Transverse colon (tissue), 4 donors: ENCODE results near the gene OR6S1. TPM values are rescaled to one million over a fixed set of nuclear protein-coding genes. Genes with fewer than 3 reads are reported as not detected.
"Not testable (repeated sequence)": the region's sequence is repeated elsewhere in the genome, so short reads cannot be mapped to it uniquely, and the experiment has no call there.

Experiments
- DNase-seq: peaks from one replicate; pipeline ENCODE4 v3.0.0-alpha.2; 2019
- H3K27ac ChIP-seq, 4 donors: fragments of 200-600 bp; sonication (generic); 2 replicates each; pipeline ENCODE4 v1.5.1; 2016 to 2018; ENCODE audit warnings: inconsistent platforms in 4 of 4
- H3K27me3 ChIP-seq: fragments of 200-600 bp; sonication (generic); 2 replicates; pipeline ENCODE4 v1.5.1; 2017; ENCODE audit warnings: inconsistent platforms
- H3K36me3 ChIP-seq, 4 donors: fragments of 200-600 bp; sonication (generic); 2 replicates each; pipeline ENCODE4 v1.5.1; 2017 to 2019; ENCODE audit warnings: inconsistent platforms in 4 of 4
- H3K4me1 ChIP-seq, 4 donors: fragments of 200-600 bp; sonication (generic); 2 replicates each; pipeline ENCODE4 v1.5.1; 2017 to 2020; ENCODE audit warnings: inconsistent platforms in 4 of 4
- H3K4me3 ChIP-seq, 4 donors: fragments of 200-600 bp; sonication (generic); 1 replicate in 1 of 4; 2 replicates in 3 of 4; pipeline versions ENCODE4 v1.5.1 to v1.6.1; 2017 to 2019; ENCODE audit warnings: inconsistent platforms in 4 of 4
- H3K9me3 ChIP-seq, 2 donors: fragments of 200-600 bp; sonication (generic); 2 replicates each; pipeline ENCODE4 v1.5.1; 2017 to 2019; ENCODE audit warnings: inconsistent platforms in 2 of 2
- CTCF ChIP-seq, 5 experiments: fragments of 200-600 bp in 3 of 5; fragments of 450-650 bp in 2 of 5; sonication (generic) in 3 of 5; IDR thresholded peaks; 1 replicate in 2 of 5; 2 replicates in 3 of 5; pipeline ENCODE4 v1.5.1; 2016 to 2017; ENCODE audit warnings: antibody characterized with exemption in 5 of 5, inconsistent platforms in 3 of 5, mild to moderate bottlenecking in 2 of 5, moderate library complexity in 1 of 5
- EP300 ChIP-seq: sonication (generic); formaldehyde crosslinking; IDR thresholded peaks from one replicate; pipeline ENCODE4 v1.6.1; 2017; ENCODE audit warnings: antibody characterized with exemption, low read depth
- POLR2A ChIP-seq: fragments of 450-650 bp; IDR thresholded peaks from one replicate; pipeline ENCODE4 v1.6.1; 2016; ENCODE audit warnings: antibody characterized with exemption, mild to moderate bottlenecking, moderate library complexity
- POLR2AphosphoS5 ChIP-seq, 3 donors: sonication (generic); formaldehyde crosslinking; IDR thresholded peaks; one replicate each; pipeline ENCODE4 v1.6.1; 2016; ENCODE audit warnings: antibody characterized with exemption in 3 of 3
- WGBS, 2 donors: methylation state at CpG; one replicate each; pipeline ENCODE4 v1.1.5; 2018; ENCODE audit warnings: low coverage in 1 of 2; 5-methylcytosine and 5-hydroxymethylcytosine counted together
- in situ Hi-C, 4 donors: fragments of 200-750 bp; cut with MboI; loops; one replicate each; pipeline versions ENCODE4 v1.15.0 to v1.15.1; 2017; ENCODE audit warnings: low sequenced_read_pairs in 3 of 4, low pct_ligation_motif_present in 1 of 4, low pct_unique_long_range_greater_than_20kb in 1 of 4
- intact Hi-C: fragments of 100-400 bp; cut with DNase I; formaldehyde crosslinking; loops from one replicate; pipeline ENCODE4 v1.15.1; 2023; ENCODE audit warnings: low total_unique reads
- small RNA-seq, 4 donors: library from RNA; depleted of rRNA; stranded (forward); fragments of <200 nt; gene quantifications; one replicate each; pipeline ENCODE3, GENCODE V24; 2016
- total RNA-seq, 4 donors: library from RNA; depleted of rRNA; stranded (reverse); fragments of >200 nt; gene quantifications; one replicate each; pipeline ENCODE4 v1.1.0, GENCODE V29; 2016

The OR6S1 gene
- total RNA-seq, 4 donors from 2014 or later, result not detected

DNA sequence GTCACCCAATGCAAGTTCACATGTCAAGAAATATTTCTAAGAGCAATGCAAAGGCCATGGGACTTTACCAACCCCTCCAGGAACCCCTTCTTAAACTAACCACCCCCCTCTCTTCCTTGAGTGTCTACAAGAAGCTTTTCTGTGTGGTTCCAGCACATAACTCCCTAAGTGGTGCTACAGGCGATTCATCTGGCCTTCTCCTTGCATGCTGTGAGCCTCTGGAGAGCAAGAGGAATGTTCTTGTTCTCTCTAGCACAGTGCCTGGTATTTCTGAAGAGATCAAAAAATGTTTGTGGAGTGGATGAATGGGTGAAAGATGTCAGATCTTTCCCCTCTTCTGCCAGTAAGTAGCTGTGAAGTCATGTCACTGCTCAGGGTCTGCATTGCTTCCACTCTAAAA is 44.4 kb downstream of the OR6S1 start:
- no peaks in the 10 kb centered on the region for H3K9me3 ChIP-seq
- H3K27ac ChIP-seq, result no peak overlapping the region
- intact Hi-C loops, result no loop called here
- no peaks in the 10 kb centered on the region for H3K36me3 ChIP-seq
- in situ Hi-C loops, result loop anchor here in 2 of 4 donors (10.0 kb wide), 2 partner anchors 52 to 72 kb away; no protein-coding TSS in a partner anchor
- TF ChIP-seq POLR2A (no peak), EP300 (no peak), POLR2AphosphoS5 (IDR thresholded peaks at IDR 0.05) (no peak), CTCF (IDR thresholded peaks at IDR 0.05) (no peak)
- no peak for DNase-seq
- H3K4me3 ChIP-seq, result no peak overlapping the region
- H3K4me1 ChIP-seq, result no peaks in the 10 kb centered on the region
- WGBS, 2 donors, result 76 to 80% methylated on average over 1 of the region's 1 CpG
- no peaks in the 10 kb centered on the region for H3K27me3 ChIP-seq

DNA sequence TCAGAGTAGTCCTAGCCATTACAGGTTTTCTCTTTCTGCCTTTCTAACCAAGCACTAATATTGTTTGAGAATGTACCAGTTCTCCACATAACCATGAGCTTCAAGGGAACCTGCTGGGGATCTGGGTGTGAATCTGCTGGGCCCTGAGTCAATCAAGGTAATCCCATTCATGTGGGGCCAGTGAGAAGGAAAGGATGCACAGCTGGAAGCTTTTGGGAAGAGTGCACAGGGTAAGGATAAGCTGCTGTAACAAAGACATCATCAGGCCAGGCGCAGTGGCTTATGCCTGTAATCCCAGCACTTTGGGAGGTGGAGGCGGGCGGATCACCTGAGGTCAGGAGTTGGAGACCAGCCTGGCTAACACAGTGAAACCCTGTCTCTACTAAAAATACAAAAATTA is 45.8 kb downstream of the OR6S1 start:
- H3K27me3 ChIP-seq, H3K27ac ChIP-seq, DNase-seq, H3K36me3 ChIP-seq, H3K9me3 ChIP-seq, intact Hi-C loops, H3K4me3 ChIP-seq, H3K4me1 ChIP-seq: not testable (repeated sequence)
- in situ Hi-C loops, result loop anchor here in 2 of 4 donors (10.0 kb wide), 2 partner anchors 51 to 71 kb away; no protein-coding TSS in a partner anchor
- WGBS, 2 donors, result 96% methylated on average over 3 of the region's 3 CpGs; no CpG with 5 or more reads in 1 of the 2 donors

DNA sequence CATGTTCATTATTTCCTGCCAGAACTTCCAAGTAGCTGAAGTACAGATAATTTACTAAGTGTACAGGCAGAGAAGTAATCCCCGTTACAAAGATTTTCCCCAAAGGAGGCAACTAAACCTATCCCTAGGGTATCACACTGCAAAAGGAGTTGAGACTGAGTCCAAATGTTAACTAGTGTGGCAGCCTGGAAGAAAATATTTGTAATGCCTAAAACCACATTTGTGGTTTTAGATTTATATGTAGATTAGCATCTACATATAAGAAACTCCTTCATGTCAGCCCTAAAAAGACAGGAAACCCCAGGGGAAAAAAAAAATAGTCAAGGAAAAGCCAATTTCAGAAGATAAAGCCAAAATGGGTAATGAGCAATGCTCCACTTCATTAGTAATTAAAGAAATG is 48.9 kb downstream of the OR6S1 start:
- Histone ChIP-seq H3K4me1 (no peaks in the 10 kb centered on the region), H3K9me3 (no peaks in the 10 kb centered on the region), H3K36me3 (no peaks in the 10 kb centered on the region), H3K27ac (no peak overlapping the region), H3K27me3 (no peaks in the 10 kb centered on the region), H3K4me3 (no peak overlapping the region)
- intact Hi-C loops, result no loop called here
- no peak for DNase-seq
- in situ Hi-C loops, result loop anchor here in 2 of 4 donors (10.0 kb wide), 2 partner anchors 48 to 68 kb away; no protein-coding TSS in a partner anchor
- TF ChIP-seq EP300, result no peak
- no peak for TF ChIP-seq POLR2AphosphoS5 (IDR thresholded peaks at IDR 0.05)
- no peak for TF ChIP-seq CTCF (IDR thresholded peaks at IDR 0.05)
- no peak for TF ChIP-seq POLR2A
- WGBS, 2 donors, result 50 to 52% methylated on average over 1 of the region's 1 CpG

GRCh38 chr14:20591235-20591634 is 50.3 kb downstream of the OR6S1 start, which contains the start of gene RNASE12:
Gene RNASE12, minus strand, starts transcription at chr14:20591376. Its CDS starts 653 bp downstream, at chr14:20590723.
- Histone ChIP-seq H3K27ac (no peak within 1 kb of the TSS), H3K9me3 (no peaks in the 10 kb centered on the region), H3K36me3 (no peaks in the 10 kb centered on the region), H3K27me3 (no peaks in the 10 kb centered on the region), H3K4me3 (no peak within 1 kb of the TSS), H3K4me1 (no peaks in the 10 kb centered on the region)
- DNase-seq, result no peak
- WGBS, 2 donors, result 82 to 88% methylated on average over 3 to 4 of the region's 4 CpGs
- TF ChIP-seq CTCF (IDR thresholded peaks at IDR 0.05) (no peak), POLR2AphosphoS5 (IDR thresholded peaks at IDR 0.05) (no peak), POLR2A (no peak), EP300 (no peak)
- intact Hi-C loops (no loop called here), in situ Hi-C loops (loop anchor here in 2 of 4 donors (10.0 kb wide), 2 partner anchors 46 to 66 kb away; no protein-coding TSS in a partner anchor)

Small RNAs within 50 kb of the gene (small RNA-seq; reads per million reads assigned to genes)
- gene RF00019, result 0 reads per million in 4 donors

Other genes with a start within 250 kb of the OR6S1 start
- 100 to 1,000 TPM in 1 of 4 donors, 10 to 100 TPM in 3; 72.2 to 216 (median 79.9) TPM for gene TEP1, start 228.2 kb downstream of the OR6S1 start, total RNA-seq
- under 1 TPM in 2 of 4 donors, not detected in 2; 0.16 to 0.27 TPM for gene KLHL33, start 205.5 kb downstream of the OR6S1 start, total RNA-seq
- gene OSGEP, start 186.9 kb downstream of the OR6S1 start, total RNA-seq, result 100 to 1,000 TPM in 1 of 4 donors, 10 to 100 TPM in 3; 26.7 to 146 (median 64.7) TPM
- gene APEX1, start 186.5 kb downstream of the OR6S1 start, total RNA-seq, result 100 to 1,000 TPM; 108 to 120 (median 111) TPM
- 10 to 100 TPM; 18.7 to 49.4 (median 31.1) TPM for gene PIP4P1, start 180.3 kb downstream of the OR6S1 start, total RNA-seq
- 10 to 100 TPM; 18.9 to 62.1 (median 32.7) TPM for gene PNP, start 172.3 kb downstream of the OR6S1 start, total RNA-seq
- gene RNASE10, start 136.2 kb downstream of the OR6S1 start, total RNA-seq, result not detected
- not detected for gene RNASE9, start 80.6 kb downstream of the OR6S1 start, total RNA-seq
- gene RNASE11, start 53.7 kb downstream of the OR6S1 start, total RNA-seq, result not detected
- not detected for gene RNASE12, start 50.3 kb downstream of the OR6S1 start, total RNA-seq
- 10 to 100 TPM; 24.7 to 78.9 (median 76.5) TPM for gene RNASE4, start 42.9 kb upstream of the OR6S1 start, total RNA-seq
- gene ANG, start 47.1 kb upstream of the OR6S1 start, total RNA-seq, result 10 to 100 TPM; 10.5 to 37.1 (median 25.7) TPM
- not detected for gene EDDM3A, start 104.2 kb upstream of the OR6S1 start, total RNA-seq
- not detected for gene EDDM3B, start 126.7 kb upstream of the OR6S1 start, total RNA-seq
- gene RNASE6, start 139.6 kb upstream of the OR6S1 start, total RNA-seq, result 10 to 100 TPM in 2 of 4 donors, 1 to 10 TPM in 1, not detected in 1; 7.6 to 27.7 (median 17.0) TPM
- 100 to 1,000 TPM in 3 of 4 donors, 10 to 100 TPM in 1; 96.7 to 296 (median 177) TPM for gene RNASE1, start 161.2 kb upstream of the OR6S1 start, total RNA-seq
- not detected for gene RNASE3, start 249.7 kb upstream of the OR6S1 start, total RNA-seq